HUES48 (cell line): Measurements from ENCODE around the gene EPB41L4B.

Experiments used
- H3K27ac ChIP-seq: one replicate; pipeline ENCODE4 v1.7.0; 2013; ENCODE audit warnings: low read depth, low read length, inconsistent platforms
- H3K27me3 ChIP-seq: 2 replicates; pipeline ENCODE4 v1.6.1; 2013; ENCODE audit warnings: mild to moderate bottlenecking, low read length; ENCODE audit not compliant: control insufficient read depth, insufficient read depth
- H3K36me3 ChIP-seq: 2 replicates; pipeline ENCODE4 v1.6.1; 2013; ENCODE audit warnings: low read length; ENCODE audit not compliant: control insufficient read depth, insufficient read depth
- H3K4me1 ChIP-seq: 2 replicates; pipeline ENCODE4 v1.6.1; 2013; ENCODE audit warnings: mild to moderate bottlenecking, low read length; ENCODE audit not compliant: control insufficient read depth, insufficient read depth
- H3K4me3 ChIP-seq: 2 replicates; pipeline ENCODE4 v1.5.1; 2013; ENCODE audit warnings: mild to moderate bottlenecking, low read depth, low read length
- H3K9ac ChIP-seq: 2 replicates; pipeline ENCODE4 v1.6.1; 2013; ENCODE audit warnings: mild to moderate bottlenecking, low read depth, low read length, moderate library complexity
- H3K9me3 ChIP-seq: 2 replicates; pipeline ENCODE4 v1.6.1; 2013; ENCODE audit warnings: low read length; ENCODE audit not compliant: control insufficient read depth, insufficient read depth

The EPB41L4B gene

GRCh38 chr9:109269839-109270238 lies 51.0 kb downstream of the EPB41L4B start:
- H3K36me3 ChIP-seq: peaks cover 10% of the 10 kb centered on the region
- no peaks in the 10 kb centered on the region for H3K9me3 ChIP-seq
- H3K27me3 ChIP-seq: no peaks in the 10 kb centered on the region
- H3K27ac ChIP-seq: no peak overlapping the region
- no peak overlapping the region for H3K4me3 ChIP-seq
- H3K9ac ChIP-seq: no peak overlapping the region
- H3K4me1 ChIP-seq: peaks cover 19% of the 10 kb centered on the region

DNA sequence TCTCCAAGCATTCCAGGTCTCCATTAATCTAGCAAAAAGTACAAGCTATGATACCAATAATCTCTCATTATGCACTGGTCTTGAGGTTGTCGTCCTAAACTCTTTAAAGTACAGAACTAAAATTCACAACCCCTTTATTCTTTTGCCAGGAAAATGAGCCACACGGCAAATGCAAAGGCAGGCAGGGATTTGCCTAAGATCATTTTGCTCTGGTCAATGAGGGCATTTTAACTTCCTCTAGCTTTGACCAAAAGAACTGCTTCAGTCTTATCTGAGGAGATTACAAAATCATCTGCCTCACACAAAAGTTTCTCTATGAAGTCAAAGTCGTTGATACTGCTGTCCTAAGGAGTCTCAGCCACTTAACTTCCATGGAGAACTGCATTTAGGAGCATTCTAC lies 51.8 kb downstream of the EPB41L4B start:
- H3K4me3 ChIP-seq: no peak overlapping the region
- H3K9me3 ChIP-seq: no peaks in the 10 kb centered on the region
- H3K9ac ChIP-seq: no peak overlapping the region
- H3K27me3 ChIP-seq: no peaks in the 10 kb centered on the region
- H3K4me1 ChIP-seq: peaks cover 19% of the 10 kb centered on the region
- peaks cover 7% of the 10 kb centered on the region for H3K36me3 ChIP-seq
- no peak overlapping the region for H3K27ac ChIP-seq

GRCh38 chr9:109267555-109267954 lies 53.3 kb downstream of the EPB41L4B start:
- Histone ChIP-seq H3K9ac (no peak overlapping the region), H3K9me3 (no peaks in the 10 kb centered on the region), H3K27me3 (no peaks in the 10 kb centered on the region), H3K4me3 (no peak overlapping the region), H3K36me3 (peaks cover 7% of the 10 kb centered on the region), H3K4me1 (peaks cover 19% of the 10 kb centered on the region), H3K27ac (no peak overlapping the region)

- Histone ChIP-seq H3K36me3 (peaks cover 7% of the 10 kb centered on the region), H3K9ac (no peak overlapping the region), H3K4me1 (peaks cover 5% of the 10 kb centered on the region), H3K9me3 (no peaks in the 10 kb centered on the region), H3K4me3 (no peak overlapping the region), H3K27me3 (no peaks in the 10 kb centered on the region), H3K27ac (no peak overlapping the region)
Measured at GRCh38 chr9:109264877-109265587, 55.8 kb downstream of the EPB41L4B start.

DNA sequence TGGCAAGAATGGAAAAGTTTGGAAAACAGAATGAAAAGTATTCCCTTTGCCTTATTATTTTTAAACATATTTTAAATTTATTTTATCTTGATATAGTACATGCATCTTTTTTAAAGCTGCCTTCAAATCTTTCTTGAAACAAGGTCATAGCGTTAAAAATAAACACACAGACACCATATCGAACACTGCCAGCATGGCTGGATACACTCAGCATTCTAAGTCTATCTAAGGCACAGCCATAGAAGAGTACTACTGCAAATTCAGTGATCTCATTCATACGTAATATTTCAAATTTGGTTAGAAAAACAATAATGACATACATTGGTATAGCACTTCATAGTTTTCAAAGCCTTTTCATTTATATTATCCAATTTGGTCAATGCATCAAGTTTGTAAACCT lies 57.5 kb downstream of the EPB41L4B start:
- Histone ChIP-seq H3K9ac (no peak overlapping the region), H3K9me3 (no peaks in the 10 kb centered on the region), H3K27me3 (no peaks in the 10 kb centered on the region), H3K4me1 (peaks cover 14% of the 10 kb centered on the region), H3K4me3 (no peak overlapping the region), H3K27ac (no peak overlapping the region), H3K36me3 (peaks cover 7% of the 10 kb centered on the region)

GRCh38 chr9:109258481-109259302 lies 62.2 kb downstream of the EPB41L4B start:
- H3K4me3 ChIP-seq: no peak overlapping the region
- H3K9me3 ChIP-seq: no peaks in the 10 kb centered on the region
- no peak overlapping the region for H3K9ac ChIP-seq
- H3K4me1 ChIP-seq: peaks cover 19% of the 10 kb centered on the region
- H3K36me3 ChIP-seq: peaks cover 20% of the 10 kb centered on the region
- H3K27ac ChIP-seq: no peak overlapping the region
- H3K27me3 ChIP-seq: no peaks in the 10 kb centered on the region

DNA sequence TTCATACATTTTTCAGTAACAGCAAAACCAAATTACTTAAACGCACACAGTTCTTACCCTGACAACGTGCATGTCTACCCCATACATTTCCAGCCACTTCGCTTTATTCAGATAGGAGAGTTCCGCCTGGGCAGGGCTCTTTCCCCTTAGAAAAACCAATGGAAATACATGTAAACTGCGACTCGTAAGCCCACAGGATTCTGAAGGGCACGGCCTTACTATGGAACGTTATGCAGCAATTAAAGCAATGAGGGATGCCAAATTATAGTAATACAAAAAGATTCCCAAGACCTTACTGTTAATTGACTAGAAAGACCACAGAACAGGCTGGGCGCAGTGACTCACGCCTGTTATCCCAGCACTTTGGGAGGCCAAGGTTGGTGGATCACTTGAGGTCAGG lies 64.5 kb downstream of the EPB41L4B start:
- peaks cover 19% of the 10 kb centered on the region for H3K4me1 ChIP-seq
- no peaks in the 10 kb centered on the region for H3K27me3 ChIP-seq
- no peak overlapping the region for H3K27ac ChIP-seq
- no peaks in the 10 kb centered on the region for H3K9me3 ChIP-seq
- H3K9ac ChIP-seq: no peak overlapping the region
- H3K4me3 ChIP-seq: no peak overlapping the region
- H3K36me3 ChIP-seq: peaks cover 34% of the 10 kb centered on the region

GRCh38 chr9:109255394-109255793 lies 65.5 kb downstream of the EPB41L4B start:
- H3K9ac ChIP-seq: no peak overlapping the region
- no peak overlapping the region for H3K4me3 ChIP-seq
- peaks cover 19% of the 10 kb centered on the region for H3K4me1 ChIP-seq
- no peaks in the 10 kb centered on the region for H3K27me3 ChIP-seq
- no peak overlapping the region for H3K27ac ChIP-seq
- peaks cover 38% of the 10 kb centered on the region for H3K36me3 ChIP-seq
- H3K9me3 ChIP-seq: no peaks in the 10 kb centered on the region

DNA sequence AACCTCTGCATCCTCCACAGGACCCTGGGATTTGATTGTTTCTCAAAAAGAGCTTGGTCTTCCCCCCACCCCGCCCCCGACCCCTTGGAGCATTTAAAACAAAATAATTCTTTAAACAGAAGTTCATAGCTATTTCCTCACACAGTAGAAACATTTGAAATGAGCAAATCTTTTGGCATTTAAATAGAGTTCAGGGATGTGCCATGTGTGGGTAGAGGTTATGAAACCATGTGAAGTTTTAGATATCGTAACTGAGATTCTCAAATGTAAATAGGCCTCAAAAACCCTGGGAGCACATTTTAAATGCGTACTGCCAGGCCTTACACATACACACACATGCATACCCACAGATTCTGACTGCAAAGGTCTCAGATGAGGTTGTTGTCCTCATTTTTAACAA lies 66.5 kb downstream of the EPB41L4B start:
- H3K36me3 ChIP-seq: peaks cover 38% of the 10 kb centered on the region
- no peak overlapping the region for H3K27ac ChIP-seq
- no peak overlapping the region for H3K4me3 ChIP-seq
- no peaks in the 10 kb centered on the region for H3K27me3 ChIP-seq
- no peaks in the 10 kb centered on the region for H3K9me3 ChIP-seq
- no peak overlapping the region for H3K9ac ChIP-seq
- H3K4me1 ChIP-seq: peaks cover 13% of the 10 kb centered on the region

GRCh38 chr9:109253637-109254284 lies 67.1 kb downstream of the EPB41L4B start:
- Histone ChIP-seq H3K27ac (no peak overlapping the region), H3K9ac (no peak overlapping the region), H3K27me3 (no peaks in the 10 kb centered on the region)

GRCh38 chr9:109253241-109253636 lies 67.6 kb downstream of the EPB41L4B start:
- Histone ChIP-seq H3K36me3 (peaks cover 38% of the 10 kb centered on the region), H3K4me3 (no peak overlapping the region), H3K4me1 (peaks cover 4% of the 10 kb centered on the region; the same call in 1 of the 2 replicates), H3K27ac (no peak overlapping the region), H3K9me3 (no peaks in the 10 kb centered on the region), H3K27me3 (no peaks in the 10 kb centered on the region), H3K9ac (no peak overlapping the region)

More at GRCh38 chr9:109253637-109254284, 67.1 kb downstream of the EPB41L4B start:
- H3K4me1 ChIP-seq: peaks cover 8% of the 10 kb centered on the region
- H3K9me3 ChIP-seq: no peaks in the 10 kb centered on the region
- peaks cover 38% of the 10 kb centered on the region for H3K36me3 ChIP-seq
- no peak overlapping the region for H3K4me3 ChIP-seq
